DND-41 (cell line): ENCODE measurements around the gene C1QTNF1.
"Not testable (repeated sequence)": the region's sequence is repeated elsewhere in the genome, so short reads cannot be mapped to it uniquely, and the experiment has no call there.

Experiments used
- ATAC-seq: fragments of 200-7000 bp; cut with Tn5 transposase; 3 replicates; pipeline ENCODE4 v1.9.1; 2021; ENCODE audit warnings: low read depth; ENCODE audit not compliant: insufficient read depth
- DNase-seq: peaks from one replicate; pipeline ENCODE4 v3.0.0-alpha.2; 2020
- H2AFZ ChIP-seq: 2 replicates; pipeline ENCODE4 v1.6.0; 2012; ENCODE audit warnings: low read depth, low read length
- H3K27ac ChIP-seq: 2 replicates; pipeline ENCODE4 v1.5.1; 2012; ENCODE audit warnings: low read length, inconsistent platforms
- H3K27me3 ChIP-seq: fragments of 200-600 bp; sonication (generic); 2 replicates; pipeline ENCODE4 v1.6.0; 2012; ENCODE audit warnings: low read length, mild to moderate bottlenecking, inconsistent platforms; ENCODE audit not compliant: insufficient read depth, poor library complexity
- H3K36me3 ChIP-seq: 2 replicates; pipeline ENCODE4 v1.5.1; 2012; ENCODE audit warnings: low read length, inconsistent platforms; ENCODE audit not compliant: insufficient read depth
- H3K4me1 ChIP-seq: 2 replicates; pipeline ENCODE4 v1.5.1; 2012; ENCODE audit warnings: mild to moderate bottlenecking, low read length; ENCODE audit not compliant: insufficient read depth
- H3K4me2 ChIP-seq: 2 replicates; pipeline ENCODE4 v1.6.0; 2012; ENCODE audit warnings: mild to moderate bottlenecking, moderate library complexity, low read length, inconsistent platforms; ENCODE audit not compliant: insufficient read depth
- H3K4me3 ChIP-seq, 2 experiments: fragments of 200-600 bp in 1 of 2; shearing (Covaris generic) in 1 of 2; 2 replicates each; pipeline ENCODE4 v1.5.1; 2012 to 2016; ENCODE audit warnings: inconsistent platforms in 2 of 2, low read length in 2 of 2, mild to moderate bottlenecking in 2 of 2, low read depth in 1 of 2, moderate library complexity in 1 of 2
- H3K79me2 ChIP-seq: 2 replicates; pipeline ENCODE4 v1.6.0; 2012; ENCODE audit warnings: low read length, inconsistent platforms; ENCODE audit not compliant: insufficient read depth
- H3K9ac ChIP-seq: 2 replicates; pipeline ENCODE4 v1.6.0; 2012; ENCODE audit warnings: low read depth, mild to moderate bottlenecking, inconsistent platforms, low read length, moderate library complexity
- H3K9me3 ChIP-seq: 2 replicates; pipeline ENCODE4 v1.5.1; 2012; ENCODE audit warnings: low read length, moderate library complexity, mild to moderate bottlenecking, inconsistent platforms; ENCODE audit not compliant: insufficient read depth, severe bottlenecking
- H4K20me1 ChIP-seq: 2 replicates; pipeline ENCODE4 v1.6.0; 2012; ENCODE audit warnings: low read length; ENCODE audit not compliant: insufficient read depth
- CTCF ChIP-seq: IDR thresholded peaks from 2 replicates; pipeline ENCODE4 v1.5.1; 2012; ENCODE audit warnings: borderline replicate concordance, low read length, moderate library complexity, mild to moderate bottlenecking; ENCODE audit not compliant: poor library complexity, severe bottlenecking; ENCODE audit errors: extremely low read depth
- EZH2 ChIP-seq: IDR thresholded peaks from 3 replicates; pipeline ENCODE4 v1.6.1; 2012; ENCODE audit warnings: borderline replicate concordance, low read depth, mild to moderate bottlenecking, moderate library complexity, low read length, inconsistent platforms; ENCODE audit not compliant: severe bottlenecking

C1QTNF1 gene

GRCh38 chr17:79020631-79021301 is 3.2 kb upstream of the C1QTNF1 start:
- DNase-seq (no peak), ATAC-seq (no peak)
- TF ChIP-seq CTCF (no peak), EZH2 (no peak)
- peaks cover 22% of the 10 kb centered on the region for H3K4me1 ChIP-seq
- H3K27me3 ChIP-seq = peaks cover 9% of the 10 kb centered on the region
- H3K4me3 ChIP-seq = no peak overlapping the region
- no peak overlapping the region for H3K27ac ChIP-seq
- no peaks in the 10 kb centered on the region for H3K36me3 ChIP-seq
- H3K4me2 ChIP-seq = no peak overlapping the region
- no peak overlapping the region for H3K9ac ChIP-seq
- H4K20me1 ChIP-seq = peaks cover 8% of the 10 kb centered on the region; the same call in 1 of the 2 replicates
- peaks cover 2% of the 10 kb centered on the region for H3K9me3 ChIP-seq
- no peak overlapping the region for H2AFZ ChIP-seq
- no peaks in the 10 kb centered on the region for H3K79me2 ChIP-seq

- H3K4me2 ChIP-seq, H3K79me2 ChIP-seq, DNase-seq, H3K9ac ChIP-seq, H3K36me3 ChIP-seq, H3K27ac ChIP-seq, H3K4me3 ChIP-seq, H3K9me3 ChIP-seq, H4K20me1 ChIP-seq, ATAC-seq, H2AFZ ChIP-seq: not testable (repeated sequence)
- H3K4me1 ChIP-seq = peaks cover 22% of the 10 kb centered on the region
- H3K27me3 ChIP-seq = peaks cover 12% of the 10 kb centered on the region
Measured at GRCh38 chr17:79021929-79022328, 2.0 kb upstream of the C1QTNF1 start.

GRCh38 chr17:79022507-79022991 is 1.4 kb upstream of the C1QTNF1 start:
- Histone ChIP-seq H4K20me1 (peaks cover 13% of the 10 kb centered on the region), H3K27ac (no peak overlapping the region), H3K9ac (no peak overlapping the region), H3K4me1 (peaks cover 22% of the 10 kb centered on the region), H3K36me3 (no peaks in the 10 kb centered on the region), H3K27me3 (peaks cover 18% of the 10 kb centered on the region), H3K4me3 (no peak overlapping the region), H3K4me2 (no peak overlapping the region), H2AFZ (no peak overlapping the region), H3K9me3 (no peaks in the 10 kb centered on the region), H3K79me2 (no peaks in the 10 kb centered on the region)
- no peak for ATAC-seq
- TF ChIP-seq EZH2 (no peak), CTCF (no peak)
- no peak for DNase-seq

GRCh38 chr17:79023180-79023705 is 726 bp upstream of the C1QTNF1 start:
- DNase-seq (no peak), ATAC-seq (no peak)
- Histone ChIP-seq H3K4me2 (peak overlapping the region; percentile 86), H3K9me3 (no peaks in the 10 kb centered on the region), H3K4me3 (no peak overlapping the region), H3K9ac (no peak overlapping the region), H3K4me1 (peaks cover 22% of the 10 kb centered on the region), H4K20me1 (peaks cover 13% of the 10 kb centered on the region), H3K27me3 (peaks cover 18% of the 10 kb centered on the region), H2AFZ (no peak overlapping the region), H3K36me3 (no peaks in the 10 kb centered on the region), H3K79me2 (no peaks in the 10 kb centered on the region), H3K27ac (no peak overlapping the region)
- TF ChIP-seq EZH2 (no peak), CTCF (no peak)
